AG04450 (cell line): ENCODE results near the gene EYA4. TPM values are rescaled to one million over a fixed set of nuclear protein-coding genes. Genes with fewer than 3 reads are reported as not detected.

Experiments
- CTCF ChIA-PET: fragments of 300-600, 350-600 bp; formaldehyde crosslinking; extraction: SDS; loops from one replicate; lab custom pipeline; 2022; ENCODE audit warnings: antibody characterized with exemption, inconsistent platforms; lab: Charles Lee
- POLR2A ChIA-PET: fragments of 350-600 bp; formaldehyde crosslinking; extraction: SDS; loops from one replicate; lab custom pipeline; 2021; ENCODE audit warnings: antibody characterized with exemption, inconsistent platforms; lab: Yijun Ruan, JAX
- DNase-seq: peaks from one replicate; pipeline ENCODE4 v3.0.0-alpha.2; 2011; ENCODE audit warnings: low read depth, low spot score
- H3K27ac ChIP-seq: one replicate; pipeline ENCODE4 v1.5.1; 2012; ENCODE audit warnings: low read depth, low read length, control low read depth
- H3K27me3 ChIP-seq: one replicate; pipeline ENCODE4 v1.6.0; 2012; ENCODE audit warnings: low read length; ENCODE audit not compliant: control insufficient read depth, insufficient read depth
- H3K4me3 ChIP-seq: 2 replicates; pipeline ENCODE4 v1.5.1; 2011; ENCODE audit warnings: mild to moderate bottlenecking, low read depth, low read length, control low read depth
- H3K9me3 ChIP-seq: 2 replicates; pipeline ENCODE4 v1.5.1; 2012; ENCODE audit warnings: low read length; ENCODE audit not compliant: control insufficient read depth, insufficient read depth
- polyA plus RNA-seq: library from polyadenylated mRNA; depleted of rRNA; stranded (reverse); fragments of >200 nt; gene quantifications from 2 replicates; pipeline ENCODE4 v1.2.3, GENCODE V29; 2011
- TF ChIP-seq, protein P1 (sequence below): IDR thresholded peaks from 2 replicates; pipeline ENCODE4 v1.5.1; 2011; ENCODE audit warnings: low read depth, low read length, control low read depth, inconsistent platforms

EYA4 gene
- polyA plus RNA-seq, 1 experiment, result 37.8 TPM

DNA sequence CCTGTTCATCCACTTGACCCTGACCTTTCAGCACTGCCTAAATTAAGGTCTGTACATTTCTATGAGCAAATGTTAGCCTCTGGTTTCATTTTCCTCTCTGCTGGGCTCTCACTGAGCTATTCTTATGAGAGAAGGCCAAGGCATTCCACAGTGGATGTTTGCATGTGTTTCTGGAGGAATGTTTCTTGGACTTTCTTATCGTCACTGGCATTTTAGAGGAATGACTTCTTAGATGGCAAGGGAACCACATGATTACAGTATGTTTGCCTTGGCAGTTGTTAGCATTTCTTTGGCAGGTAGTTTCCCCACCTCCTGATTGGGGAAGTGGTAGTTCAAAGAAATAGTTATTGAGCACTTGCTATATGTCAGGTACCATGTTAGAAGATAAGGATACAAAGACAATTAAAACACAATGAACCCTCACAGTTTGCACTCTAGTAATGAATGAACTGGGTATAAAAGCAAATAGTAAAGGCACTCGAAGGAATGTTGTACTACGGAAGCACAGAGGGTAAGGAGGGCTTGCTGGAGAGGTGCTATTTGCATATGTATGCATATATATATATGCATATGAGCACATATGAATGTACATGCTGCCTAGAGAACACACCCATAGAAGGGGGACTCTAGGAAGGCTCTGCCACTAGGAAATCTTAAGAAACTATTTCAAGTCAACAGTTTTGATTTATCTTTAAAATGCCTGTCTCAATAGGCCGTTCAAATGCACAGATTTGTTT, 307.4 kb downstream of the EYA4 start:
- TF ChIP-seq, protein P1, sequence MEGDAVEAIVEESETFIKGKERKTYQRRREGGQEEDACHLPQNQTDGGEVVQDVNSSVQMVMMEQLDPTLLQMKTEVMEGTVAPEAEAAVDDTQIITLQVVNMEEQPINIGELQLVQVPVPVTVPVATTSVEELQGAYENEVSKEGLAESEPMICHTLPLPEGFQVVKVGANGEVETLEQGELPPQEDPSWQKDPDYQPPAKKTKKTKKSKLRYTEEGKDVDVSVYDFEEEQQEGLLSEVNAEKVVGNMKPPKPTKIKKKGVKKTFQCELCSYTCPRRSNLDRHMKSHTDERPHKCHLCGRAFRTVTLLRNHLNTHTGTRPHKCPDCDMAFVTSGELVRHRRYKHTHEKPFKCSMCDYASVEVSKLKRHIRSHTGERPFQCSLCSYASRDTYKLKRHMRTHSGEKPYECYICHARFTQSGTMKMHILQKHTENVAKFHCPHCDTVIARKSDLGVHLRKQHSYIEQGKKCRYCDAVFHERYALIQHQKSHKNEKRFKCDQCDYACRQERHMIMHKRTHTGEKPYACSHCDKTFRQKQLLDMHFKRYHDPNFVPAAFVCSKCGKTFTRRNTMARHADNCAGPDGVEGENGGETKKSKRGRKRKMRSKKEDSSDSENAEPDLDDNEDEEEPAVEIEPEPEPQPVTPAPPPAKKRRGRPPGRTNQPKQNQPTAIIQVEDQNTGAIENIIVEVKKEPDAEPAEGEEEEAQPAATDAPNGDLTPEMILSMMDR, result no peak
- Histone ChIP-seq H3K27me3 (no peaks in the 10 kb centered on the region), H3K4me3 (no peak overlapping the region), H3K27ac (peak overlapping the region; percentile 85), H3K9me3 (no peaks in the 10 kb centered on the region)
- POLR2A ChIA-PET, result interaction anchor here (0.9 kb wide), 1 partner anchor 46 kb away, joined by 4 read pairs; no protein-coding TSS in a partner anchor
- CTCF ChIA-PET, result interaction anchor here (0.8 kb wide), 1 partner anchor 375 kb away, joined by 3 read pairs; no protein-coding TSS in a partner anchor
- peak; percentile 70 for DNase-seq

DNA sequence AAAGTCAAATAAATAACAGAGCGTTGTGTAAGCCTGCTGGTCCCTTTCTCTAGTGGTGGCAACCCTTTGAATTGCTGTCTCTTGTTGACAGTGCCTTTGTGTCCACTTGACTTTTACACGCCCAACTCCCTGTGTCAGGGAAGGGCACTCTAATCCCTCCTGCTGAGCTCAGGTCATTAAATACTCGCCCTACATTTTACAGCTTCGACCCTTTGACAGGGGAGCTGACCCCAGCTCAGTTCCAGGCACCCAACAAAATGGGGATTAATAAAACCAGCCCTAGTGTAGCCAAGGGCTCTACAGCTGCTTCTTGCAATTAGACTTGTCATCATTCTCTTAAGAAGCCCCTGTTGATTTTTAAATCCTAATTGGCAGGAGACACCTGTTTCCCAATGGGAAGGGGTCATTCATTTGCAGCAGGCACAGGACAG, 308.2 kb downstream of the EYA4 start:
- Histone ChIP-seq H3K27me3 (no peaks in the 10 kb centered on the region), H3K9me3 (no peaks in the 10 kb centered on the region), H3K4me3 (no peak overlapping the region), H3K27ac (no peak overlapping the region)
- DNase-seq, result no peak
- TF ChIP-seq, protein P1, result no peak
- ChIA-PET CTCF (interaction anchor here (0.6 to 1.5 kb wide), 4 partner anchors 226 to 719 kb away, joined by 3 to 6 read pairs (median 4); no protein-coding TSS in a partner anchor), POLR2A (interaction anchor here (0.7 to 1.0 kb wide), 2 partner anchors 40 to 479 kb away, joined by 3 to 5 read pairs; no protein-coding TSS in a partner anchor)

DNA sequence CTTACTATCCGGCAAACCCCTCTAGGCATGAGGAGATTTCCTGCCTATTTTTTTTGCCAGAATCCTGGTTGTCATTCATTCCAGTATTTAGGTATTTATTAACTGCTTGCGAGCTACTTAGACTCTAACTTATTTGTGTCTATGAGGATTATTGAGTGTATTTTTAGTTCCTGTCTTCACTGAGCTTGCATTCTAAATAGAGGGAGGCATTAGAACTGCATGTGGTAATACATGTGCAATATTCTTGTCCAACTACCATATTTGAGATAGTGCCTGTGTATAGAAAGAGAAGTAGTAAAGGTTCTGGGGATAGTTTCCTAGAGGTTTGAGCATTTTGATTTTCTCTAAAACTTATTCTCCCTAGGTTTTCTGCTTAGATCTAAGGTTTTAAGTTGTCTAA, 308.9 kb downstream of the EYA4 start:
- Histone ChIP-seq H3K9me3 (no peaks in the 10 kb centered on the region), H3K4me3 (no peak overlapping the region), H3K27ac (no peak overlapping the region), H3K27me3 (no peaks in the 10 kb centered on the region)
- CTCF ChIA-PET, result interaction anchor here (0.6 to 1.5 kb wide), 3 partner anchors 227 to 719 kb away, joined by 3 to 6 read pairs (median 4); no protein-coding TSS in a partner anchor
- POLR2A ChIA-PET, result interaction anchor here (0.7 to 1.0 kb wide), 2 partner anchors 39 to 479 kb away, joined by 3 to 5 read pairs; no protein-coding TSS in a partner anchor
- TF ChIP-seq, protein P1, result no peak
- DNase-seq, result no peak

DNA sequence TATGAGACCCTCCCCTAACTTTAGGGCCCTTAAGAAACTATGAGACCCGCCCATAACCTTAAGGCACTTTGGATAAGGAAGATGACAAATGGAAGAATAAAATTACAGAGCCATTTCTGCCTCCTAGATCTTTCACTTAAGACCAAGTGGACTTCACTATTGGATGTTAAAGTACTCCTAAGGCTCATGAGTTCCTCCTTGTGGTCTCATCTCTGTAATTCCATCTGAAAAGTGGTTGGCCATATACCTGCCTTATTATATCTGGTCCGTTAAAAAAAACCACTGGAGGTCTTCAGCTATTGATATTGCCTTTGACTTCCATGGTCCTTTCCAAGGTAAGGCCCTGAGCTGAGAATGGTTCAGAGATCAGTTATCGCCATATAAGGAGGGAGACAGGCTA, 310.3 kb downstream of the EYA4 start:
- H3K9me3 ChIP-seq, result no peaks in the 10 kb centered on the region
- no peak for DNase-seq

More for the DNA sequence above, 310.3 kb downstream of the EYA4 start:
- TF ChIP-seq, protein P1, result peak; percentile 42
- Histone ChIP-seq H3K27me3 (no peaks in the 10 kb centered on the region), H3K27ac (peak overlapping the region; percentile 94), H3K4me3 (no peak overlapping the region)
- CTCF ChIA-PET, result interaction anchor here (0.6 to 2.9 kb wide), 19 partner anchors 11 to 749 kb away, joined by 3 to 26 read pairs (median 5); no protein-coding TSS in a partner anchor
- POLR2A ChIA-PET, result interaction anchor here (0.6 to 1.7 kb wide), 15 partner anchors 36 to 737 kb away, joined by 3 to 16 read pairs (median 5); partner anchors contain the start of gene RPS12
